H9 (cell line): ENCODE measurements around the gene IFT57. TPM values are rescaled to one million over a fixed set of nuclear protein-coding genes. Genes with fewer than 3 reads are reported as not detected.

Experiments used
- DNase-seq: peaks from one replicate; pipeline ENCODE4 v3.0.0-alpha.2; 2017
- H2AFZ ChIP-seq: one replicate; pipeline ENCODE4 v1.6.1; 2013; ENCODE audit warnings: mild to moderate bottlenecking, low read length, control low read depth, moderate library complexity
- H2AK5ac ChIP-seq: 2 replicates; pipeline ENCODE4 v1.6.1; 2013; ENCODE audit warnings: low read length, control low read depth, mixed read lengths; ENCODE audit not compliant: insufficient read length
- H2BK120ac ChIP-seq: one replicate; pipeline ENCODE4 v1.6.1; 2013; ENCODE audit warnings: low read depth, mild to moderate bottlenecking, low read length, control low read depth, inconsistent platforms; ENCODE audit not compliant: poor library complexity, severe bottlenecking
- H2BK12ac ChIP-seq: 2 replicates; pipeline ENCODE4 v1.6.1; 2013; ENCODE audit warnings: low read length, control low read depth, mixed read lengths, low read depth; ENCODE audit not compliant: insufficient read length
- H2BK15ac ChIP-seq: 2 replicates; pipeline ENCODE4 v1.6.1; 2013; ENCODE audit warnings: low read depth, low read length, control low read depth
- H2BK20ac ChIP-seq: one replicate; pipeline ENCODE4 v1.6.1; 2013; ENCODE audit warnings: low read depth, mild to moderate bottlenecking, low read length, control low read depth, inconsistent platforms; ENCODE audit not compliant: poor library complexity, severe bottlenecking
- H2BK5ac ChIP-seq: 2 replicates; pipeline ENCODE4 v1.6.1; 2013; ENCODE audit warnings: low read length, control low read depth, mixed read lengths; ENCODE audit not compliant: insufficient read length
- H3K14ac ChIP-seq: 2 replicates; pipeline ENCODE4 v1.6.1; 2013; ENCODE audit warnings: low read length, control low read depth; ENCODE audit not compliant: insufficient read depth
- H3K18ac ChIP-seq: 2 replicates; pipeline ENCODE4 v1.6.1; 2013; ENCODE audit warnings: low read depth, mild to moderate bottlenecking, mixed read lengths, low read length, control low read depth; ENCODE audit not compliant: insufficient read length
- H3K23ac ChIP-seq: 2 replicates; pipeline ENCODE4 v1.6.1; 2013; ENCODE audit warnings: low read length, control low read depth, mixed read lengths, low read depth; ENCODE audit not compliant: insufficient read length
- H3K23me2 ChIP-seq: 2 replicates; pipeline ENCODE4 v1.6.1; 2013; ENCODE audit warnings: low read depth, mild to moderate bottlenecking, mixed read lengths, low read length, control low read depth; ENCODE audit not compliant: insufficient read length, poor library complexity, severe bottlenecking
- H3K27ac ChIP-seq: 2 replicates; pipeline ENCODE4 v1.5.1; 2013; ENCODE audit warnings: low read length, control low read depth, mixed read lengths, low read depth; ENCODE audit not compliant: insufficient read length
- H3K27me3 ChIP-seq: 2 replicates; pipeline ENCODE4 v1.6.1; 2013; ENCODE audit warnings: low read length, control low read depth, inconsistent platforms; ENCODE audit not compliant: insufficient read depth
- H3K4ac ChIP-seq: 2 replicates; pipeline ENCODE4 v1.6.1; 2013; ENCODE audit warnings: low read depth, mild to moderate bottlenecking, control low read depth, inconsistent platforms, low read length, moderate library complexity
- H3K4me1 ChIP-seq: 2 replicates; pipeline ENCODE4 v1.6.1; 2013; ENCODE audit warnings: low read length, control low read depth, inconsistent platforms; ENCODE audit not compliant: insufficient read depth
- H3K4me2 ChIP-seq: 2 replicates; pipeline ENCODE4 v1.6.1; 2013; ENCODE audit warnings: low read length, control low read depth, mixed read lengths; ENCODE audit not compliant: insufficient read length, insufficient read depth
- H3K56ac ChIP-seq: 2 replicates; pipeline ENCODE4 v1.6.1; 2013; ENCODE audit warnings: low read depth, mild to moderate bottlenecking, mixed read lengths, low read length, control low read depth; ENCODE audit not compliant: insufficient read length
- H3K79me1 ChIP-seq: 2 replicates; pipeline ENCODE4 v1.6.1; 2013; ENCODE audit warnings: low read depth, mild to moderate bottlenecking, moderate library complexity, low read length, control low read depth, inconsistent platforms; ENCODE audit not compliant: insufficient read depth, poor library complexity, severe bottlenecking
- H3K79me2 ChIP-seq: 2 replicates; pipeline ENCODE4 v1.6.1; 2013; ENCODE audit warnings: low read length, control low read depth, inconsistent platforms; ENCODE audit not compliant: insufficient read depth
- H3K9ac ChIP-seq: 2 replicates; pipeline ENCODE4 v1.6.1; 2013; ENCODE audit warnings: low read length, control low read depth, mixed read lengths; ENCODE audit not compliant: insufficient read length; ENCODE audit errors: extremely low read depth
- H3K9me3 ChIP-seq: one replicate; pipeline ENCODE4 v1.6.1; 2013; ENCODE audit warnings: low read depth, low read length, inconsistent platforms; ENCODE audit not compliant: control insufficient read depth
- H3T11ph ChIP-seq: one replicate; pipeline ENCODE4 v1.6.1; 2013; ENCODE audit warnings: mild to moderate bottlenecking, low read length, control low read depth, inconsistent platforms
- H4K20me1 ChIP-seq: one replicate; pipeline ENCODE4 v1.6.1; 2013; ENCODE audit not compliant: control insufficient read depth, insufficient read length, insufficient read depth
- H4K5ac ChIP-seq: 2 replicates; pipeline ENCODE4 v1.6.1; 2013; ENCODE audit warnings: low read depth, mild to moderate bottlenecking, mixed read lengths, low read length, control low read depth; ENCODE audit not compliant: insufficient read length
- H4K8ac ChIP-seq: replicated peaks from 2 replicates; pipeline ENCODE4 v1.6.1; 2013; ENCODE audit warnings: low read length, control low read depth, mixed read lengths, low read depth; ENCODE audit not compliant: insufficient read length
- H4K91ac ChIP-seq: 2 replicates; pipeline ENCODE4 v1.6.1; 2013; ENCODE audit warnings: low read depth, mild to moderate bottlenecking, moderate library complexity, mixed read lengths, low read length, control low read depth; ENCODE audit not compliant: insufficient read length
- H3K27ac Mint-ChIP-seq, 3 experiments: 2 replicates in 2 of 3; 3 replicates in 1 of 3; pipeline ENCODE4 v1.8.0; 2020 to 2021; ENCODE audit warnings: mixed read lengths in 3 of 3, mild to moderate bottlenecking in 1 of 3, moderate library complexity in 1 of 3
- H3K27me3 Mint-ChIP-seq: 2 replicates; pipeline ENCODE4 v1.8.0; 2021; ENCODE audit warnings: low read depth, mild to moderate bottlenecking, moderate library complexity, mixed read lengths
- H3K36me3 Mint-ChIP-seq, 3 experiments: 2 replicates in 2 of 3; 3 replicates in 1 of 3; pipeline ENCODE4 v1.8.0; 2020 to 2021; ENCODE audit warnings: low read depth in 3 of 3, mixed read lengths in 3 of 3; ENCODE audit not compliant: insufficient read depth in 1 of 3
- H3K4me1 Mint-ChIP-seq, 2 experiments: 2 replicates each; pipeline ENCODE4 v1.8.0; 2020; ENCODE audit warnings: mixed read lengths in 2 of 2
- H3K4me3 Mint-ChIP-seq, 2 experiments: 2 replicates in 1 of 2; 3 replicates in 1 of 2; pipeline ENCODE4 v1.8.0; 2020 to 2021; ENCODE audit warnings: mild to moderate bottlenecking in 2 of 2, mixed read lengths in 2 of 2, moderate library complexity in 1 of 2
- H3K9me3 Mint-ChIP-seq, 2 experiments: 2 replicates in 1 of 2; 3 replicates in 1 of 2; pipeline ENCODE4 v1.8.0; 2020; ENCODE audit warnings: mild to moderate bottlenecking in 2 of 2, mixed read lengths in 2 of 2, moderate library complexity in 1 of 2
- CTCF ChIP-seq: fragments of 200-600 bp; sonication (generic); conservative IDR thresholded peaks from 3 replicates; pipeline ENCODE4 v1.8.0; 2021; ENCODE audit warnings: antibody characterized with exemption, mild to moderate bottlenecking
- WGBS: extraction: QIAGEN DNeasy Blood & Tissue Kit; methylation state at CpG from one replicate; pipeline ENCODE4 v1.1.7; 2013; ENCODE audit warnings: missing lambda C conversion rate, low lambda C conversion rate, mixed read lengths; ENCODE audit not compliant: insufficient read length; ENCODE audit errors: extremely low coverage; 5-methylcytosine and 5-hydroxymethylcytosine counted together
- total RNA-seq: library from RNA; stranded (reverse); gene quantifications from 2 replicates; pipeline ENCODE4 v1.2.1, GENCODE V29; 2021

IFT57 gene
- total RNA-seq, 1 experiment from 2014 or later, result 21.4 TPM

GRCh38 chr3:108159105-108159504 is 63.1 kb downstream of the IFT57 start:
- Histone ChIP-seq H2BK20ac (no peak overlapping the region), H3K23ac (no peak overlapping the region), H3K79me2 (no peaks in the 10 kb centered on the region), H2BK15ac (no peak overlapping the region), H3K9me3 (no peaks in the 10 kb centered on the region), H4K8ac (no peak overlapping the region), H3K14ac (no peak overlapping the region), H3K27ac (no peak overlapping the region), H3K4me1 (no peaks in the 10 kb centered on the region), H4K91ac (no peak overlapping the region), H3T11ph (no peak overlapping the region), H3K4ac (no peak overlapping the region), H3K79me1 (no peaks in the 10 kb centered on the region), H4K5ac (no peak overlapping the region), H2BK120ac (no peak overlapping the region), H2BK5ac (no peak overlapping the region), H2AK5ac (no peak overlapping the region), H3K56ac (no peak overlapping the region), H4K20me1 (no peaks in the 10 kb centered on the region), H3K27me3 (no peaks in the 10 kb centered on the region), H3K4me2 (no peak overlapping the region), H3K23me2 (no peaks in the 10 kb centered on the region), H2BK12ac (no peak overlapping the region), H2AFZ (no peak overlapping the region), H3K9ac (no peak overlapping the region), H3K18ac (no peak overlapping the region)
- no peak overlapping the region for H3K27ac Mint-ChIP-seq
- H3K9me3 Mint-ChIP-seq, result no peaks in the 10 kb centered on the region
- H3K4me1 Mint-ChIP-seq, result no peaks in the 10 kb centered on the region
- no peak for DNase-seq
- no peaks in the 10 kb centered on the region for H3K27me3 Mint-ChIP-seq
- no peak for TF ChIP-seq CTCF
- H3K4me3 Mint-ChIP-seq, result no peak overlapping the region
- H3K36me3 Mint-ChIP-seq, result no peaks in the 10 kb centered on the region
- WGBS, result no CpG with 5 or more reads among the region's 7 CpGs
